ENCODE data around the gene MARCHF10.

GRCh38 chr17:62662855-62663254, 145.3 kb downstream of the MARCHF10 start:
- TF ChIP-seq, protein P1, sequence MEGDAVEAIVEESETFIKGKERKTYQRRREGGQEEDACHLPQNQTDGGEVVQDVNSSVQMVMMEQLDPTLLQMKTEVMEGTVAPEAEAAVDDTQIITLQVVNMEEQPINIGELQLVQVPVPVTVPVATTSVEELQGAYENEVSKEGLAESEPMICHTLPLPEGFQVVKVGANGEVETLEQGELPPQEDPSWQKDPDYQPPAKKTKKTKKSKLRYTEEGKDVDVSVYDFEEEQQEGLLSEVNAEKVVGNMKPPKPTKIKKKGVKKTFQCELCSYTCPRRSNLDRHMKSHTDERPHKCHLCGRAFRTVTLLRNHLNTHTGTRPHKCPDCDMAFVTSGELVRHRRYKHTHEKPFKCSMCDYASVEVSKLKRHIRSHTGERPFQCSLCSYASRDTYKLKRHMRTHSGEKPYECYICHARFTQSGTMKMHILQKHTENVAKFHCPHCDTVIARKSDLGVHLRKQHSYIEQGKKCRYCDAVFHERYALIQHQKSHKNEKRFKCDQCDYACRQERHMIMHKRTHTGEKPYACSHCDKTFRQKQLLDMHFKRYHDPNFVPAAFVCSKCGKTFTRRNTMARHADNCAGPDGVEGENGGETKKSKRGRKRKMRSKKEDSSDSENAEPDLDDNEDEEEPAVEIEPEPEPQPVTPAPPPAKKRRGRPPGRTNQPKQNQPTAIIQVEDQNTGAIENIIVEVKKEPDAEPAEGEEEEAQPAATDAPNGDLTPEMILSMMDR (IDR thresholded peaks at IDR 0.05; ENCODE audit: poor library complexity, severe bottlenecking): no peak
- no peak for TF ChIP-seq EZH2 (IDR thresholded peaks at IDR 0.05; ENCODE audit: borderline replicate concordance, insufficient read depth, low read length, poor library complexity, severe bottlenecking)
- TF ChIP-seq TAF1 (IDR thresholded peaks at IDR 0.05; ENCODE audit: low read depth): no peak
- TF ChIP-seq RAD21 (conservative IDR thresholded peaks at IDR 0.05): no peak
- TF ChIP-seq EP300 (conservative IDR thresholded peaks at IDR 0.05; ENCODE audit: poor library complexity, severe bottlenecking): no peak
- TF ChIP-seq POLR2AphosphoS5 (IDR thresholded peaks at IDR 0.05): no peak
- TF ChIP-seq, protein P2, sequence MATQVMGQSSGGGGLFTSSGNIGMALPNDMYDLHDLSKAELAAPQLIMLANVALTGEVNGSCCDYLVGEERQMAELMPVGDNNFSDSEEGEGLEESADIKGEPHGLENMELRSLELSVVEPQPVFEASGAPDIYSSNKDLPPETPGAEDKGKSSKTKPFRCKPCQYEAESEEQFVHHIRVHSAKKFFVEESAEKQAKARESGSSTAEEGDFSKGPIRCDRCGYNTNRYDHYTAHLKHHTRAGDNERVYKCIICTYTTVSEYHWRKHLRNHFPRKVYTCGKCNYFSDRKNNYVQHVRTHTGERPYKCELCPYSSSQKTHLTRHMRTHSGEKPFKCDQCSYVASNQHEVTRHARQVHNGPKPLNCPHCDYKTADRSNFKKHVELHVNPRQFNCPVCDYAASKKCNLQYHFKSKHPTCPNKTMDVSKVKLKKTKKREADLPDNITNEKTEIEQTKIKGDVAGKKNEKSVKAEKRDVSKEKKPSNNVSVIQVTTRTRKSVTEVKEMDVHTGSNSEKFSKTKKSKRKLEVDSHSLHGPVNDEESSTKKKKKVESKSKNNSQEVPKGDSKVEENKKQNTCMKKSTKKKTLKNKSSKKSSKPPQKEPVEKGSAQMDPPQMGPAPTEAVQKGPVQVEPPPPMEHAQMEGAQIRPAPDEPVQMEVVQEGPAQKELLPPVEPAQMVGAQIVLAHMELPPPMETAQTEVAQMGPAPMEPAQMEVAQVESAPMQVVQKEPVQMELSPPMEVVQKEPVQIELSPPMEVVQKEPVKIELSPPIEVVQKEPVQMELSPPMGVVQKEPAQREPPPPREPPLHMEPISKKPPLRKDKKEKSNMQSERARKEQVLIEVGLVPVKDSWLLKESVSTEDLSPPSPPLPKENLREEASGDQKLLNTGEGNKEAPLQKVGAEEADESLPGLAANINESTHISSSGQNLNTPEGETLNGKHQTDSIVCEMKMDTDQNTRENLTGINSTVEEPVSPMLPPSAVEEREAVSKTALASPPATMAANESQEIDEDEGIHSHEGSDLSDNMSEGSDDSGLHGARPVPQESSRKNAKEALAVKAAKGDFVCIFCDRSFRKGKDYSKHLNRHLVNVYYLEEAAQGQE (IDR thresholded peaks at IDR 0.05; ENCODE audit: borderline replicate concordance): no peak
- TF ChIP-seq SMC3 (conservative IDR thresholded peaks at IDR 0.05; ENCODE audit: poor library complexity): no peak

Data from neural cell (in vitro differentiated cells).